Activated T-helper 17 cell treated with anti-CD3 and anti-CD28 coated beads, Interleukin-2, amount 50 U/mL, for 72 hours (primary cell): ENCODE measurements around the gene IQCM. TPM values are rescaled to one million over a fixed set of nuclear protein-coding genes. Genes with fewer than 3 reads are reported as not detected.

Experiments used
- ATAC-seq: fragments of 150-1000 bp; cut with Tn5 transposase; replicated peaks from 2 replicates; pipeline ENCODE4 v1.10.0; 2021; ENCODE audit warnings: mild to moderate bottlenecking, moderate library complexity
- H3K27ac Mint-ChIP-seq: one replicate; pipeline ENCODE4 v1.8.0; 2022; ENCODE audit warnings: mixed read lengths
- H3K27me3 Mint-ChIP-seq: one replicate; pipeline ENCODE4 v1.8.0; 2022; ENCODE audit warnings: mixed read lengths
- H3K36me3 Mint-ChIP-seq: one replicate; pipeline ENCODE4 v1.8.0; 2022; ENCODE audit warnings: low read depth, mild to moderate bottlenecking, mixed read lengths
- H3K4me1 Mint-ChIP-seq: one replicate; pipeline ENCODE4 v1.8.0; 2022; ENCODE audit warnings: mixed read lengths
- H3K4me3 Mint-ChIP-seq: one replicate; pipeline ENCODE4 v1.8.0; 2022; ENCODE audit warnings: mild to moderate bottlenecking, mixed read lengths
- H3K9me3 Mint-ChIP-seq: one replicate; pipeline ENCODE4 v1.8.0; 2022; ENCODE audit warnings: mixed read lengths
- total RNA-seq, 2 donors: library from RNA; stranded (reverse); gene quantifications; one replicate each; pipeline ENCODE4 v1.2.3, GENCODE V29; 2022

The IQCM gene
- total RNA-seq, 2 donors from 2014 or later, result not detected

- no peak for ATAC-seq
Observed at GRCh38 chr4:149793459-149793858, 22.2 kb downstream of the IQCM start.

GRCh38 chr4:149791851-149792250 lies 23.8 kb downstream of the IQCM start:
- Mint-ChIP-seq H3K36me3 (no peaks in the 10 kb centered on the region), H3K4me3 (no peak overlapping the region), H3K4me1 (no peaks in the 10 kb centered on the region), H3K9me3 (peaks cover 5% of the 10 kb centered on the region), H3K27ac (no peak overlapping the region), H3K27me3 (peaks cover 3% of the 10 kb centered on the region)
- ATAC-seq, result no peak

More at GRCh38 chr4:149793459-149793858, 22.2 kb downstream of the IQCM start:
- H3K27me3 Mint-ChIP-seq, result peaks cover 3% of the 10 kb centered on the region
- peaks cover 6% of the 10 kb centered on the region for H3K9me3 Mint-ChIP-seq
- no peaks in the 10 kb centered on the region for H3K36me3 Mint-ChIP-seq
- H3K4me1 Mint-ChIP-seq, result no peaks in the 10 kb centered on the region
- no peak overlapping the region for H3K4me3 Mint-ChIP-seq
- H3K27ac Mint-ChIP-seq, result no peak overlapping the region

- no peak overlapping the region for H3K27ac Mint-ChIP-seq
- H3K4me1 Mint-ChIP-seq, result no peaks in the 10 kb centered on the region
- ATAC-seq, result no peak
- no peaks in the 10 kb centered on the region for H3K36me3 Mint-ChIP-seq
- peaks cover 3% of the 10 kb centered on the region for H3K27me3 Mint-ChIP-seq
- H3K4me3 Mint-ChIP-seq, result no peak overlapping the region
- H3K9me3 Mint-ChIP-seq, result peaks cover 3% of the 10 kb centered on the region
Observed at GRCh38 chr4:149790172-149790907, 25.3 kb downstream of the IQCM start.

DNA sequence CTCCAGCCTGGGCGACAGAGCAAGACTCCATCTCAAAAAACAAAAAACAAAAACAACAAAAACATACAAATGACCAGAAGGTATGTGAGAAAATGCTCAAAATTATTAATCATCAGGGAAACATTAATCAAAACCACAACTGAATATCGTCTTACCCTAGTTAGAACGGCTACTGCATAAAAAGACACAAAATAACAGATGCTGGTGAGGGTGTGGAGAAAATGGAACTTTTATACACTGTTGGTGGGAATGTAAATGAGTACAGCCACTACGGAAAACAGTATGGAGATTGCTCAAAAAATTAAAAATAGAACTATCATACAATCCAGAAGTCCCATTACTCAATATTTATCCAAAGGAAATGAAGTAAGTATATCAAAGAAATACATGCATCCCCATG lies 27.3 kb downstream of the IQCM start:
- Mint-ChIP-seq H3K9me3 (no peaks in the 10 kb centered on the region), H3K4me1 (no peaks in the 10 kb centered on the region), H3K27me3 (peaks cover 3% of the 10 kb centered on the region), H3K27ac (no peak overlapping the region), H3K4me3 (no peak overlapping the region), H3K36me3 (no peaks in the 10 kb centered on the region)
- no peak for ATAC-seq

GRCh38 chr4:149785696-149786431 lies 29.8 kb downstream of the IQCM start:
- Mint-ChIP-seq H3K27me3 (no peaks in the 10 kb centered on the region), H3K36me3 (no peaks in the 10 kb centered on the region), H3K9me3 (no peaks in the 10 kb centered on the region), H3K4me1 (no peaks in the 10 kb centered on the region), H3K27ac (no peak overlapping the region), H3K4me3 (no peak overlapping the region)
- ATAC-seq, result no peak

- Mint-ChIP-seq H3K27ac (no peak overlapping the region), H3K27me3 (no peaks in the 10 kb centered on the region), H3K9me3 (no peaks in the 10 kb centered on the region), H3K36me3 (no peaks in the 10 kb centered on the region), H3K4me1 (no peaks in the 10 kb centered on the region), H3K4me3 (no peak overlapping the region)
- no peak for ATAC-seq
Observed at GRCh38 chr4:149784018-149784417, 31.6 kb downstream of the IQCM start.

GRCh38 chr4:149781150-149781549 lies 34.5 kb downstream of the IQCM start:
- no peaks in the 10 kb centered on the region for H3K9me3 Mint-ChIP-seq
- no peaks in the 10 kb centered on the region for H3K27me3 Mint-ChIP-seq
- no peak overlapping the region for H3K4me3 Mint-ChIP-seq
- ATAC-seq, result no peak
- no peak overlapping the region for H3K27ac Mint-ChIP-seq
- H3K36me3 Mint-ChIP-seq, result no peaks in the 10 kb centered on the region
- H3K4me1 Mint-ChIP-seq, result no peaks in the 10 kb centered on the region

GRCh38 chr4:149768477-149768876 lies 47.2 kb downstream of the IQCM start:
- no peak for ATAC-seq
- H3K4me3 Mint-ChIP-seq, result no peak overlapping the region
- H3K36me3 Mint-ChIP-seq, result no peaks in the 10 kb centered on the region
- no peaks in the 10 kb centered on the region for H3K4me1 Mint-ChIP-seq
- H3K9me3 Mint-ChIP-seq, result no peaks in the 10 kb centered on the region
- no peak overlapping the region for H3K27ac Mint-ChIP-seq
- no peaks in the 10 kb centered on the region for H3K27me3 Mint-ChIP-seq

DNA sequence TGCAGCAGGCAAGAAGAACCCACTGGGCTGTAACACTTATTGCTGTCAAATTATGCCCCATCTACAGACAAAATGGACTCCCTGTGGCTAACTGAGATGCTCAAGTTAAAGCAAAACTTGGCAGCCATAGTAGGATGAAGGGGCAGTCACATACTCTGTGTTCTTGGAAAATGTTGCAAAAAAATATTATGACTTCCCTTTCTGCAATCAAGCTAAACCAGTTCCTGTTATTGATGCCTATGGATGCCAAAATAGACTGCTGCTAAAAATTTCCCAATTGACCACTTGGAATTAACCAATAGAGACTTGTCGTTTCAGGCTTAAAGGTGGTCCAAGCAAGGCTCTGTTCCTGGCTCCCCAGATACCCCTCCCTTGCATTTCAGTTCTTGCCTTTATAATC lies 49.5 kb downstream of the IQCM start:
- Mint-ChIP-seq H3K27ac (no peak overlapping the region), H3K36me3 (no peaks in the 10 kb centered on the region), H3K9me3 (no peaks in the 10 kb centered on the region), H3K4me1 (no peaks in the 10 kb centered on the region), H3K27me3 (no peaks in the 10 kb centered on the region), H3K4me3 (no peak overlapping the region)
- no peak for ATAC-seq

DNA sequence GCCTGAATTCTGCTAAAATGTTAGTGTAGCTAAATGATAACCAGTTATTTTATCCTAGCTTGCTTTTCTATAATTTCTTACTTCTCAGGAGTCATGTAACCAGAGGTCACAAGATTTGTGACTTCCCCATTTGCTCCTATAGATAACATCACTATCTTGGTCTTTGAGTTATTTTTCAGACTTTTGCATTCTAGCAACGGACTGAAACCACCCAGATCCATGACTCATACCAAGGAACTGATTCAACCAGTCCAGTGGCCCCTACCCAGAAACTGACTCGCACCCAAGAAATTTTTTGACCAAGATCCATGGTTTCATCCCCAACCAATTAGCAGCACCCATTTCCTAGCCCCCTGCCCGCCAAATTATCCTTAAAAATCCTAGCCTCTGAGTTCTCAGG lies 50.0 kb downstream of the IQCM start:
- Mint-ChIP-seq H3K36me3 (no peaks in the 10 kb centered on the region), H3K4me3 (no peak overlapping the region), H3K4me1 (no peaks in the 10 kb centered on the region), H3K27ac (no peak overlapping the region), H3K27me3 (no peaks in the 10 kb centered on the region), H3K9me3 (no peaks in the 10 kb centered on the region)
- ATAC-seq, result no peak

GRCh38 chr4:149755969-149756368 lies 59.7 kb downstream of the IQCM start:
- ATAC-seq, result no peak
- Mint-ChIP-seq H3K36me3 (no peaks in the 10 kb centered on the region), H3K27me3 (no peaks in the 10 kb centered on the region), H3K27ac (no peak overlapping the region), H3K9me3 (no peaks in the 10 kb centered on the region), H3K4me3 (no peak overlapping the region), H3K4me1 (no peaks in the 10 kb centered on the region)

GRCh38 chr4:149754526-149754925 lies 61.1 kb downstream of the IQCM start:
- no peaks in the 10 kb centered on the region for H3K27me3 Mint-ChIP-seq
- no peaks in the 10 kb centered on the region for H3K4me1 Mint-ChIP-seq

GRCh38 chr4:149752729-149753128 lies 62.9 kb downstream of the IQCM start:
- Mint-ChIP-seq H3K27ac (no peak overlapping the region), H3K4me1 (no peaks in the 10 kb centered on the region), H3K4me3 (no peak overlapping the region), H3K9me3 (no peaks in the 10 kb centered on the region), H3K36me3 (no peaks in the 10 kb centered on the region), H3K27me3 (no peaks in the 10 kb centered on the region)
- ATAC-seq, result no peak

More at GRCh38 chr4:149754526-149754925, 61.1 kb downstream of the IQCM start:
- no peak for ATAC-seq
- Mint-ChIP-seq H3K9me3 (no peaks in the 10 kb centered on the region), H3K36me3 (no peaks in the 10 kb centered on the region), H3K4me3 (no peak overlapping the region), H3K27ac (no peak overlapping the region)

GRCh38 chr4:149751174-149751573 lies 64.5 kb downstream of the IQCM start:
- H3K4me1 Mint-ChIP-seq, result no peaks in the 10 kb centered on the region

DNA sequence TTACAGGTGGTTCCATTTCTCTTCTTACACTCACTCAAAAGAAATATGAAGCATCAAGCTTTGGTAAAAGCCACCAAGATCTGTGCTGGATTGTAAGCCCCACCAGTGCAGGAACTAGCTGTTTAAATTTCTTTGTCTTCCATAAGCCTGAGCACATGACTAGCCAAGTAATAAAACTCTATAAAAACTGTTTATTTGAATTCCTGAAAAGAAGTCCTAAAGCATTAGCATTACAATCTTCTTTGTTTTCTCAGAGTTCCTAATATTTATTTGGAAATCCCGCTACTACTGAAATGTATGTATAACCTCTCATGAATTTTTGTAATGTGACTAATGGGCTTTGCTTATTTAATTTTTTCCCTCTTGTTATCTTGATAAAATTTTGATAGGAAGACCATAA lies 65.9 kb downstream of the IQCM start:
- Mint-ChIP-seq H3K27ac (no peak overlapping the region), H3K4me3 (no peak overlapping the region), H3K36me3 (no peaks in the 10 kb centered on the region), H3K9me3 (no peaks in the 10 kb centered on the region), H3K4me1 (no peaks in the 10 kb centered on the region), H3K27me3 (no peaks in the 10 kb centered on the region)
- ATAC-seq, result no peak

More at GRCh38 chr4:149751174-149751573, 64.5 kb downstream of the IQCM start:
- no peaks in the 10 kb centered on the region for H3K27me3 Mint-ChIP-seq
- no peaks in the 10 kb centered on the region for H3K36me3 Mint-ChIP-seq
- H3K27ac Mint-ChIP-seq, result no peak overlapping the region
- no peaks in the 10 kb centered on the region for H3K9me3 Mint-ChIP-seq
- no peak overlapping the region for H3K4me3 Mint-ChIP-seq
- ATAC-seq, result no peak
